HG03095 (cell line): Measurements from ENCODE around the gene UNC80.

Source experiments
- ATAC-seq: cut with Tn5 transposase; IDR thresholded peaks from one replicate; pipeline ENCODE4 v1.9.1; 2021; ENCODE audit warnings: moderate library complexity; ENCODE audit not compliant: unreplicated experiment

Gene UNC80

GRCh38 chr2:210004881-210005280, 233.2 kb downstream of the UNC80 start:
- no peak for ATAC-seq

- ATAC-seq, result no peak
Observed at GRCh38 chr2:210007895-210008294, 236.3 kb downstream of the UNC80 start.

GRCh38 chr2:210009126-210009525, 237.5 kb downstream of the UNC80 start:
- no peak for ATAC-seq

GRCh38 chr2:210009896-210010295, 238.3 kb downstream of the UNC80 start:
- no peak for ATAC-seq

GRCh38 chr2:210020138-210020537, 248.5 kb downstream of the UNC80 start:
- no peak for ATAC-seq

GRCh38 chr2:210022824-210023223, 251.2 kb downstream of the UNC80 start:
- ATAC-seq, result no peak

GRCh38 chr2:210027608-210028007, 256.0 kb downstream of the UNC80 start:
- no peak for ATAC-seq

GRCh38 chr2:210028178-210028577, 256.5 kb downstream of the UNC80 start:
- ATAC-seq, result no peak

- ATAC-seq, result no peak
Observed at GRCh38 chr2:210034087-210034683, 262.6 kb downstream of the UNC80 start.

GRCh38 chr2:210035679-210036078, 264.0 kb downstream of the UNC80 start:
- ATAC-seq, result no peak

- ATAC-seq, result no peak
Observed at GRCh38 chr2:210038078-210038477, 266.4 kb downstream of the UNC80 start.

GRCh38 chr2:210046851-210047500, 275.3 kb downstream of the UNC80 start:
- no peak for ATAC-seq
